ENCODE results near the gene GABBR1. TPM values are rescaled to one million over a fixed set of nuclear protein-coding genes. Genes with fewer than 3 reads are reported as not detected.

Gene GABBR1
- total RNA-seq, 2 donors from 2014 or later: 19.4 to 30.7 TPM

DNA sequence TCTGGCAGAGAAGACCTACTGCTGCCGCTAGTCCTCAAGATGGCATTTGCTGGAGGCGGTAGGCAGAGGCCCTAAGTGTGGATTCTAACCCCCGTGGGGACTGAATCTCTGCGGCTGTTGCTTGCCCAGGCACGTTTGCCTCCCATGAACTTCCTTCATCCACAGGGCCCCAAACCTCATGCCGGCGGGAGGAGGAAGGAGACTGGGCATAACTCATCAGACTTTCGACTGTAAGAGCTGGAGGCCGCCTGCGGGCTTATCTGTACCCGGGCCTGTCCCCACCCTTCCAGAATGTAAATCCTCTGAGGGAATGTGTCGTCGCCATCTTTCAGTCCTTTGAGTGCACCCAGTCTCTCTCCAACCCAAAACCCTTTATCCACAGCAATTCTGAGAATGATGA, 47.0 kb upstream of the GABBR1 start:
- Histone ChIP-seq H3K4me3 (no peak overlapping the region), H3K9me3 (no peaks in the 10 kb centered on the region), H3K36me3 (no peaks in the 10 kb centered on the region), H3K27ac (no peak overlapping the region), H3K27me3 (replicated peaks; ENCODE audit: insufficient read depth) (no peaks in the 10 kb centered on the region), H3K4me1 (replicated peaks) (no peaks in the 10 kb centered on the region)
- WGBS: 76% methylated on average over 13 of the region's 13 CpGs
- intact Hi-C loops (cut with DNase I): no loop called here
- TF ChIP-seq POLR2AphosphoS5 (IDR thresholded peaks at IDR 0.05) (no peak), POLR2A (IDR thresholded peaks at IDR 0.05) (no peak)
- TF ChIP-seq, protein P1, sequence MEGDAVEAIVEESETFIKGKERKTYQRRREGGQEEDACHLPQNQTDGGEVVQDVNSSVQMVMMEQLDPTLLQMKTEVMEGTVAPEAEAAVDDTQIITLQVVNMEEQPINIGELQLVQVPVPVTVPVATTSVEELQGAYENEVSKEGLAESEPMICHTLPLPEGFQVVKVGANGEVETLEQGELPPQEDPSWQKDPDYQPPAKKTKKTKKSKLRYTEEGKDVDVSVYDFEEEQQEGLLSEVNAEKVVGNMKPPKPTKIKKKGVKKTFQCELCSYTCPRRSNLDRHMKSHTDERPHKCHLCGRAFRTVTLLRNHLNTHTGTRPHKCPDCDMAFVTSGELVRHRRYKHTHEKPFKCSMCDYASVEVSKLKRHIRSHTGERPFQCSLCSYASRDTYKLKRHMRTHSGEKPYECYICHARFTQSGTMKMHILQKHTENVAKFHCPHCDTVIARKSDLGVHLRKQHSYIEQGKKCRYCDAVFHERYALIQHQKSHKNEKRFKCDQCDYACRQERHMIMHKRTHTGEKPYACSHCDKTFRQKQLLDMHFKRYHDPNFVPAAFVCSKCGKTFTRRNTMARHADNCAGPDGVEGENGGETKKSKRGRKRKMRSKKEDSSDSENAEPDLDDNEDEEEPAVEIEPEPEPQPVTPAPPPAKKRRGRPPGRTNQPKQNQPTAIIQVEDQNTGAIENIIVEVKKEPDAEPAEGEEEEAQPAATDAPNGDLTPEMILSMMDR (IDR thresholded peaks at IDR 0.05): no peak
- no peak for DNase-seq (ENCODE audit: low spot score)

DNA sequence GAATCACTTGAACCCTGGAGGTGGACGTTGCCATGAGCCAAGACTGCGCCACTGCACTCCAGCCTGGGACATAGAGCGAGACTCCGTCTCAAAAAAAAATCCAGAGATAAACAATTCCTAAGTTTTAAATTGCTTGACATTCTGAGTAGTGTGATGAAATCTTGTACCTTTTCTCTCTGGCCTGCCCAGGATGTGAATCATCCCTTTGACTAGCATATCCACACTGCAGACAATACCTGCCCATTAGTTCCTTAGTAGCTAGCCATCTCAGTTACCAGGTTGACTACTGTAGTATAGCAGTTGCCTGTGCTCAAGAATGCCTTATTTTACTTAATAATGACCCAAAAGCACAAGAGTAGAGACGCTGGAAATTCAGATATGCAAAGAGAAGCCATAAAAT, 45.1 kb upstream of the GABBR1 start:
- TF ChIP-seq POLR2A (IDR thresholded peaks at IDR 0.05): no peak
- TF ChIP-seq, protein P1 (IDR thresholded peaks at IDR 0.05): no peak
- no peak for TF ChIP-seq POLR2AphosphoS5 (IDR thresholded peaks at IDR 0.05)
- intact Hi-C loops (cut with DNase I): no loop called here
- no peaks in the 10 kb centered on the region for H3K9me3 ChIP-seq
- no peak overlapping the region for H3K27ac ChIP-seq
- H3K36me3 ChIP-seq: no peaks in the 10 kb centered on the region
- 94% methylated on average over 5 of the region's 5 CpGs for WGBS
- H3K27me3 ChIP-seq (replicated peaks; ENCODE audit: insufficient read depth): no peaks in the 10 kb centered on the region
- H3K4me3 ChIP-seq: no peak overlapping the region
- no peaks in the 10 kb centered on the region for H3K4me1 ChIP-seq (replicated peaks)
- no peak for DNase-seq (ENCODE audit: low spot score)

DNA sequence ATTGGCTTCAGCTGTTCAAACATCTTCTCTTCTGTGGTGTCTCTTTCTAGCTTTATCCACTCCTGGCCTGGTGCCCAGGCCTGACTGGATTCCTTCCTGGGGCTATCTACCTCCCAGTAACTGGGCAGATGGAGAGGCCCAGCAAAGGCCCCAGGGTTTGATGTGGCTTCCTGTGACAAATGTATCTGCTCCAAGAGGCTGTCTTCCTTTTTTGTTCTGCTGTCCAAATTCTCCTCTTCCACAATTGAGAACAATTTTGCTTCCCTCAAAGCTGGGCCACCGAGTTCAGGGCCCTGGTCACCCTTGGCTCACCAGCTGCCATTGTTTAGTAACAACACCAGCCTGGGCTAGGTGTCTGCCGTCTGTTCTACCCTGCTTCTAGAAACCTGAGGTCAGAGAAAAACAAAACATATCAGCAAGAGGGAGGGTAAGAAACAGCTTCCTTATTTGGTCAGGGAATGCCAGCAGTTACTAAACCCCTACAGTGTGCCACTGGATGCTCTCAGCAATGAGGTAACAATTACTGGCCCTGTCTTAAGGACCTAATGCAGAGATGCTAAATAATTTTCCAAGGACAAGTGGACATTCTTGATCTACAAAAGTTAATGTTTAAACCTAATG, 44.1 kb upstream of the GABBR1 start:
- Histone ChIP-seq H3K4me3 (no peak overlapping the region), H3K27me3 (replicated peaks; ENCODE audit: insufficient read depth) (no peaks in the 10 kb centered on the region), H3K36me3 (no peaks in the 10 kb centered on the region), H3K4me1 (replicated peaks) (no peaks in the 10 kb centered on the region), H3K27ac (no peak overlapping the region), H3K9me3 (no peaks in the 10 kb centered on the region)
- DNase-seq (ENCODE audit: low spot score): no peak
- WGBS: 35% methylated on average over 2 of the region's 2 CpGs
- intact Hi-C loops (cut with DNase I): no loop called here
- TF ChIP-seq, protein P1 (IDR thresholded peaks at IDR 0.05): no peak
- TF ChIP-seq POLR2AphosphoS5 (IDR thresholded peaks at IDR 0.05) (no peak), POLR2A (IDR thresholded peaks at IDR 0.05) (no peak)

DNA sequence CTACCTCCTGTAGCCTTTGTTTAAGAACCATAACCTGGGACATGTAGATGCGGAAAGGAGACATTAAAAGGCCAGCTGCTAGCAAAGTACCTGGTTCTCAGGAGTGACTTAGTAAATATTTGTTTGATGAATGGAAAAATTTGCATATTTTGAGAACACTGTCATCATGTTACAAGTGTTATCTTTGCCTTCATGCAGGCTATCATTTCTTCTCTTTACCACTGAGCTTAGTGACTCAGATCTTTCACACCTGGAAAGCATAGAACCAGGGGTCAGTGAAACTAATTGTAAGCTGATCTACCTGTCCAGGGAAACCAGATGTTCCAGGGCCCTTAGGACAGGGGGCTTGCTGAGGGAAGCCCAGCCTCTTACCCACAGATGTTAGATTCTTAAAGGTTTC, 42.6 kb upstream of the GABBR1 start:
- no peak overlapping the region for H3K4me3 ChIP-seq
- WGBS: 100% methylated on average over 1 of the region's 1 CpG
- H3K27ac ChIP-seq: no peak overlapping the region

DNA sequence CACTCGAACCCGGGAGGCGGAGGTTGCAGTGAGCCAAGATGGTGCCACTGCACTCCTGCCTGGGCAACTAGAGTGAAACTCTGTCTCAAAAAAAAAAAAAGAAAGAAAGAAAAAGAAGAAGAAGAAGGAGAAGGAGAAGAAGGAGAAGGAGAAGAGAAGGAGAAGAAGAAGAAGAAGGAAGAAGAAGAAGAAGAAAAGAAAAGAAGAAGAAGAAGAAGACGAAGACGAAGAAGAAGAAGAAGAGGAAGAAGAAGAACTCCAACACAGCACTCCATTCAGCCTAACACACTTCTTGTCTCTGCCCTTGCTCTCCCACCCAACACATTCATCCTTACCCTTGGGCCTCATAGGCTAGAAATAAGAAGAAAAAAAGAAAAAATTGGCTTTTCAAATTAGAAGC, 41.0 kb upstream of the GABBR1 start:
- Histone ChIP-seq H3K36me3 (no peaks in the 10 kb centered on the region), H3K9me3 (no peaks in the 10 kb centered on the region), H3K27me3 (replicated peaks; ENCODE audit: insufficient read depth) (no peaks in the 10 kb centered on the region), H3K27ac (no peak overlapping the region), H3K4me1 (replicated peaks) (no peaks in the 10 kb centered on the region), H3K4me3 (no peak overlapping the region)
- TF ChIP-seq POLR2A (IDR thresholded peaks at IDR 0.05) (no peak), POLR2AphosphoS5 (IDR thresholded peaks at IDR 0.05) (no peak)
- TF ChIP-seq, protein P1 (IDR thresholded peaks at IDR 0.05): no peak
- intact Hi-C loops (cut with DNase I): no loop called here
- 96% methylated on average over 5 of the region's 5 CpGs for WGBS
- DNase-seq (ENCODE audit: low spot score): no peak

More for the DNA sequence above, 42.6 kb upstream of the GABBR1 start:
- TF ChIP-seq POLR2A (IDR thresholded peaks at IDR 0.05) (no peak), POLR2AphosphoS5 (IDR thresholded peaks at IDR 0.05) (no peak)
- TF ChIP-seq, protein P1 (IDR thresholded peaks at IDR 0.05): no peak
- no peaks in the 10 kb centered on the region for H3K27me3 ChIP-seq (replicated peaks; ENCODE audit: insufficient read depth)
- no peaks in the 10 kb centered on the region for H3K36me3 ChIP-seq
- intact Hi-C loops (cut with DNase I): no loop called here
- no peaks in the 10 kb centered on the region for H3K4me1 ChIP-seq (replicated peaks)
- no peaks in the 10 kb centered on the region for H3K9me3 ChIP-seq
- no peak for DNase-seq (ENCODE audit: low spot score)
